Mucosa of rectum (tissue), 2 donors: ENCODE measurements around the gene SS18L1.

ENCODE experiments used
- H3K27ac ChIP-seq, 2 donors: one replicate each; pipeline ENCODE4 v1.7.0; 2013; ENCODE audit warnings: inconsistent platforms in 2 of 2, low read depth in 2 of 2, low read length in 2 of 2
- H3K27me3 ChIP-seq, 2 donors: one replicate each; pipeline ENCODE4 v1.7.0; 2013; ENCODE audit warnings: low read length in 2 of 2; ENCODE audit not compliant: control insufficient read depth in 2 of 2, insufficient read depth in 2 of 2
- H3K36me3 ChIP-seq, 2 donors: one replicate each; pipeline ENCODE4 v1.7.0; 2013; ENCODE audit warnings: low read length in 2 of 2; ENCODE audit not compliant: control insufficient read depth in 2 of 2, insufficient read depth in 2 of 2
- H3K4me1 ChIP-seq, 2 donors: one replicate each; pipeline ENCODE4 v1.7.0; 2013; ENCODE audit warnings: low read length in 2 of 2, mild to moderate bottlenecking in 1 of 2; ENCODE audit not compliant: control insufficient read depth in 2 of 2, insufficient read depth in 2 of 2
- H3K4me3 ChIP-seq, 2 donors: one replicate each; pipeline ENCODE4 v1.7.0; 2013; ENCODE audit warnings: low read length in 2 of 2
- H3K9ac ChIP-seq, 2 donors: one replicate each; pipeline ENCODE4 v1.7.0; 2013; ENCODE audit warnings: low read length in 2 of 2, low read depth in 1 of 2, mild to moderate bottlenecking in 1 of 2
- H3K9me3 ChIP-seq, 2 donors: one replicate each; pipeline ENCODE4 v1.7.0; 2013; ENCODE audit warnings: low read length in 2 of 2; ENCODE audit not compliant: control insufficient read depth in 2 of 2
- donor health status: healthy.
- donor health status: Normal muscosa, but diverticular disease.

SS18L1 gene

DNA sequence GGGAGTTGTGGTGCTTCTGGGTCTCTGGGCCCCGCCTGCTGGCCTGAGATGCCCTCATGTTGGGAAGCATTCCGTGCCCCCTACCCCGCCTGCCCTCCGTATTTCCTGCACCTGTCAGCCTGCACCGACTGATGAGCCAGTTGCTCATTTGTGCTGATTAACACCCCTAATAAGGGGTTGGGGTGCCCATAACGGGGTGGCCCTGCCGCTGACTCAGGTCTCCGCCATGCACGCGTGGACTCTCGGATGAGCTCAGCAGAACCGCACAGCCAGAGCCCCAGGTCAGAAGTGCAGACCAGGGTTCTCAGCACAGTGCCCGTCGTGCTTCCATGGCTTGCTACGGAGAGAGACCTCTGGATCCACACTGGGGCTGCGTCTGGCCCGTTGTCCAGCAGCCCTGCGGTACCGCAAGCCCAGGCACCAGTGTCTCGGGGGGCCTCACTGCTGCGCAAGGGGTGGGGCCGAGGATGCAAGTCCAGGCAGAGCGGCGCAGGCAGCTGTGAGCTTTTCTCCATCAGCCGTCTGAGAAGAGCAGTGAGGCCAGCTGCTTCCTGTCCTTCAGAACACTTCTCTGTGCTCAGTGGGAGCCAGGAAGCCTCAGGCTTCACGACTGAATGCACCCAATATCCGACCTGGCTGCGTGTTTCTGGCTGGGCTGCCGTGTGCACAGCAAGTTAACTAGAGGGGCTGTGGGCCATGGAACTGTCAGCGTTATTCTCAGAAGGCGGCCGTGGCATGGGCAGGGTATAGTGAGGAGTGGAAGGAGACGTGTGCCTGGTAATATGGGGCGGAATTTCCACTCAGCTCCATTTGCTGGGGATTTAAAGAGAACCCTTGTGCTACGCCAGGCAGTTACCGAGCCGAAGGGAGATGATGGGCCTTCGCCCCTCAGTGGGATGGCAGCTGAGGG lies 57.9 kb downstream of the SS18L1 start:
- Histone ChIP-seq H3K27me3 (no peaks in the 10 kb centered on the region), H3K9me3 (no peaks in the 10 kb centered on the region), H3K4me3 (no peak overlapping the region), H3K4me1 (no peaks in the 10 kb centered on the region), H3K9ac (no peak overlapping the region), H3K27ac (no peak overlapping the region), H3K36me3 (peaks cover 40 to 44% of the 10 kb centered on the region in 2 donors)

DNA sequence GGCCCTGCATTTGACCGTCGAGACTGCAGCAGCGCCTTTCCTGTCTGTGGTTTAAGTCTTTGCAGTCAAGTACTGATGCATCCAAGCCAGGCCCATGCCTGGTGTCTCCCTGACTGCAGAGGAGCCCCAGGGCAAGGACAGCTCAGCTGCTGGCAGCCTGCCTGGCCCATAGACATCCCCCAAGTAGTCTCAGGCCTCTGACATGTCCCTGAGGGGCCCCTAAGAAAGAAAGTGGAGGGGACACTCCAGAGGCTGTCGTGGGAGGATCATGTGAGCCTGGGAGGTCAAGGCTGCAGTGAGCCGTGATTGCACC lies 58.5 kb downstream of the SS18L1 start:
- H3K27me3 ChIP-seq: no peaks in the 10 kb centered on the region
- H3K4me1 ChIP-seq: no peaks in the 10 kb centered on the region
- H3K27ac ChIP-seq: no peak overlapping the region
- H3K4me3 ChIP-seq: no peak overlapping the region
- no peaks in the 10 kb centered on the region for H3K9me3 ChIP-seq
- peaks cover 40 to 44% of the 10 kb centered on the region in 2 donors for H3K36me3 ChIP-seq
- H3K9ac ChIP-seq: no peak overlapping the region

DNA sequence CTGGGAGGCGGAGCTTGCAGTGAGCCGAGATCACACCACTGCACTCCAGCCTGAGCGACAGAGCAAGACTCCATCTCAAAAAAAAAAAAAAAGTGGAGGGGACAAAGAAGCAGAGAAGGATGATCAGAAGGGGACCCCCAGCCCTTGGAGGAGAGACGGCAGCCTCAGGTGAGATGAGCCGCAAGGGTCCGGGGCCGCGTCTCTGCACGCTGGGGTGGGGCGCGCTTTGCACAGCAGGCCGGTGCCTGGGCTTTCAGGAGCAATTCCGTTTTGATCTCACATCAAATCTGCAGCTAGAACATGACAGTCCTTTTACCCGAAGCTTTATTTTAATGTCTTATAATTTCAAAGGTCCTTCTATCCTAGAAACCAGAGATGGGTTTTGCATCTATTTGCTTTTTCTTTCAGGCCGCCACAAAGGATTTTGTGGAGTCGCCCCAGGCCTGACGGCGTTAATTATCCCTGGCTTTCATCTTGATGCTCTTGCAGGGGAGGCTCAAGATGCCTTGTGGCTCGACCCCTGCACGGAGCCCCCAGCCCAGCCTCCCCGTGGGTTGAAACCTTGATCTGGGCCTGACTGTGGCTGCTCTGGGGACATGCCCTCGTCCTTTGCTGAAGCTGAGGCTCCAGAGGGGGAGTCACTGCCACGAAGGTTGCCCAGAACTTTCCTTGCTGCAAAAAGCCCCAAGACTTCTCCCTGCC lies 59.3 kb downstream of the SS18L1 start:
- Histone ChIP-seq H3K4me3 (no peak overlapping the region), H3K27ac (no peak overlapping the region), H3K9me3 (no peaks in the 10 kb centered on the region), H3K9ac (no peak overlapping the region), H3K27me3 (no peaks in the 10 kb centered on the region), H3K36me3 (peaks cover 37 to 39% of the 10 kb centered on the region in 2 donors), H3K4me1 (no peaks in the 10 kb centered on the region)

DNA sequence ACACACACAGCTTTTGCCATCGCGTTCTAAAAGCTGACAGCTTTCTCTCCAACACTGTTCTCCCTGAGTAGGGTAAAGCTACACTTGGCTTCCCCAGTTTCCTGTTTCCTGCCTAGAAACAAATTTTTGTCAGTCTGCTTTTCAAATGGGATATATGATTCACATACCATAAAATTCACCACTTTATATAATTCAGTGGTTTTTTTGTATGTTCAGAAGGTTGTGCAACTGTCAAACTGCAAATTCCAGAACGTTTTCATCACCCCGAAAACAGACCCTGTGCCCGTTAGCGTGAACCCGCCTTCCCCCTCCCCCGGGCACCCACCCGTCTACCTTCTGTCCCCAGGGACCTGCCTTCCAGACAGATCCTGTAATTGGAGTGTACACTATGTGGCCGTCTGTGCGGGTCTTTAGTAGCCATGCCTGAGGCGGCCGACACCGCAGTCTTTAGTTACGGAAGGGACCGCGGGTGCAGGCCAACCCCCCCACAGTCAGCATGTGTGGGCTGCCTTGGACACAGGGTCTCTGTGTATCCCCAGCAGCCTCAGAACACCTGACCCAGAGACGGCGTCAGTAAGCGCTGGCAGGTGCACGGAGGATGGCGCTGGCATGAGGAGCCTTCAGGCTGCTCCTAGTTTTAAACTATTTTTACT lies 59.9 kb downstream of the SS18L1 start:
- Histone ChIP-seq H3K4me3 (no peak overlapping the region), H3K27ac (no peak overlapping the region), H3K9ac (no peak overlapping the region), H3K27me3 (no peaks in the 10 kb centered on the region), H3K4me1 (no peaks in the 10 kb centered on the region), H3K9me3 (no peaks in the 10 kb centered on the region), H3K36me3 (peaks cover 31 to 32% of the 10 kb centered on the region in 2 donors)

DNA sequence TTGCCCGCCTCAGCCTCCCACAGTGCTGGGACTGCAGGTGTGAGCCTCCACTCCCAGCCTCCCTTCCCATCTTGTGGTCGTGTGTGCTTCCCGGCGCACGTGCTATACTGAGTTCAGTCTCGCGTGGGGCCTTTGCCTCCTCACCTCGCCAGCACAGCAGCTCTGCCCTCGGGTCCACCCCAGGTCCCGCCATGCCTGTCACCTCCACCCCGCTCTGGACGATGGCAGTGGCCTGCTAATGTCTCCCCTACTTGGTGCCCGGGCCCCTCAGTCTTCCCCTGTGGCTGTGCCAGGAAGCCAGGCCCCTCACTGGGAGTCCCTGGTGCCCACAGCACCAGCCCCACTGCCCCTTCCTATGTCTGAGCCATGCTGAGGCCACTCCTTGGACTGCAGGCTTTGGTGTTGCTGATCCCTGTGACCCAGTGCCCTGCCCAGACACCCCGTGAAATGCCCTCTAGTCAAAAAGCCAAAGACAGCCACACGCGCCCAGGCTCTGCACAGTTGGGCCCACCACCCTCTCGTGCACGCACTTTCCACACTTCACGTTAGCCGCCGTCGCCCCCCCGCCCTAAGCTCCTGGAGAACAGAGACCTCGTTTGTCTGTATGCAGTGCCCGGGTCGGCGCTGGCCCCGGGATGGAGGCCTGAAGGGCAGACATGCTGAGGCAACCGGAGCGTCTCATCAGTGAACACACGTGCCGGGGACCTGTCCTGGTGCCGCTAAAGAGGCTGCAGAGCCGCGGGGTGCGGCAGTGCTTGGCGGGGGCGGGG lies 62.2 kb downstream of the SS18L1 start:
- H3K4me3 ChIP-seq: no peak overlapping the region
- H3K27me3 ChIP-seq: peaks cover 4 to 7% of the 10 kb centered on the region in 2 donors
- no peak overlapping the region for H3K27ac ChIP-seq
- H3K36me3 ChIP-seq: peaks cover 15 to 17% of the 10 kb centered on the region in 2 donors
- H3K9ac ChIP-seq: no peak overlapping the region
- H3K4me1 ChIP-seq: no peaks in the 10 kb centered on the region
- no peaks in the 10 kb centered on the region for H3K9me3 ChIP-seq

DNA sequence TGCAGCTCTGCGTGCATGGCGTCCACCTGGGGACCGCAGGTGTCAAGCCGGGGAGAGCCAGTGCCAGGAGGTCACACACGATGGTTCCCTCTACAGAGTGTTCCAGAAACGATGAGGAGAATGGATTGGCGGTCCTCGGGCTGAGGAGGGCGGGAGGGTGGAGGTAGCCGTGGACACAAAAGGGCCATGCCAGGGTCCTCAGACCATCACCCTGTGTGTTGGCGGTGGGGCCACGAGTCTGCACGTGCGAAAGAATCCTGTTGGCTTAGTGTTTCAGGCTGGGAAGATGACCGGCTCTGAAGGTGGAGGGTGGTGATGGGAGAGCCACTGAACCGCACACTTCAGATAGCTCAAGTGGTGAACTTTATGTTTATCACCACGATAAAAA lies 62.8 kb downstream of the SS18L1 start:
- no peak overlapping the region for H3K9ac ChIP-seq
- no peaks in the 10 kb centered on the region for H3K9me3 ChIP-seq
- H3K4me1 ChIP-seq: no peaks in the 10 kb centered on the region
- H3K36me3 ChIP-seq: peaks cover 10 to 12% of the 10 kb centered on the region in 2 donors
- peaks cover 10% of the 10 kb centered on the region in 2 donors for H3K27me3 ChIP-seq
- no peak overlapping the region for H3K27ac ChIP-seq
- no peak overlapping the region for H3K4me3 ChIP-seq

DNA sequence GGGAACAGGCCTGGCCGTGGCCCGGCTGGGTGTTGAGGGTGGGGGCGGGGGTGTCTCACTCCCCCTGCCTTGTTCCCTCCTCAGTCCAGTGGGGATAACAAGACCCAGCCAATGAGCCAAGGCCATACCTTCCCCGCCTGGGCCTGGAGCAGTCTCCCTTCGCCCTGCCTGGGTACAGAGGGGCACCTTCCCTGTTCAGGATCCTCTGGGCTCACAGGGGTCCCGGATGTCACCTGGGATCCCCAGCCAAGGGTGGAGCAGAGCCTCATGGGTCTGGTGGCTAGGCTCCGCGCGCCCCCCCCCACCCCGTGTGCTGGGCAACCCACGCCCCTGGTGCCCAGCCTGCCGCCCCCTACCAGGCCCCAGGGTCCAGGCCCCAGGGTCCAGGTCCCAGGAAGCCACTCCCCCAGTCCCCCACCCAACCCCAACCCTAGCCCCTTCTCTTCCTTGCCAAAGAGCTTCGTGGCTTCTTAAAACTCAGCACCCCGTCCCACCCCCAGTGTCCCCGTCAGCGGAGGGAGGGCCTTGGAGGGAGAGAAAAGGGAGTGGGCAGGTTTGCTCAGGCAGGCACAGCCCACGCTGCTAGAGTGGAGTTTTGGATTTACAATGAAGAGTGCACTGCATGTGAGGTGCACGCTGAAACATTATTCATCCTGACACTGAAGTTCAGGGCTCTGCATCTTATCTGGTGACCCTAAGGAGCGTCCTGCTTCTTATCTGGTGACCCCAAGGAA lies 64.7 kb downstream of the SS18L1 start:
- no peak overlapping the region for H3K9ac ChIP-seq

DNA sequence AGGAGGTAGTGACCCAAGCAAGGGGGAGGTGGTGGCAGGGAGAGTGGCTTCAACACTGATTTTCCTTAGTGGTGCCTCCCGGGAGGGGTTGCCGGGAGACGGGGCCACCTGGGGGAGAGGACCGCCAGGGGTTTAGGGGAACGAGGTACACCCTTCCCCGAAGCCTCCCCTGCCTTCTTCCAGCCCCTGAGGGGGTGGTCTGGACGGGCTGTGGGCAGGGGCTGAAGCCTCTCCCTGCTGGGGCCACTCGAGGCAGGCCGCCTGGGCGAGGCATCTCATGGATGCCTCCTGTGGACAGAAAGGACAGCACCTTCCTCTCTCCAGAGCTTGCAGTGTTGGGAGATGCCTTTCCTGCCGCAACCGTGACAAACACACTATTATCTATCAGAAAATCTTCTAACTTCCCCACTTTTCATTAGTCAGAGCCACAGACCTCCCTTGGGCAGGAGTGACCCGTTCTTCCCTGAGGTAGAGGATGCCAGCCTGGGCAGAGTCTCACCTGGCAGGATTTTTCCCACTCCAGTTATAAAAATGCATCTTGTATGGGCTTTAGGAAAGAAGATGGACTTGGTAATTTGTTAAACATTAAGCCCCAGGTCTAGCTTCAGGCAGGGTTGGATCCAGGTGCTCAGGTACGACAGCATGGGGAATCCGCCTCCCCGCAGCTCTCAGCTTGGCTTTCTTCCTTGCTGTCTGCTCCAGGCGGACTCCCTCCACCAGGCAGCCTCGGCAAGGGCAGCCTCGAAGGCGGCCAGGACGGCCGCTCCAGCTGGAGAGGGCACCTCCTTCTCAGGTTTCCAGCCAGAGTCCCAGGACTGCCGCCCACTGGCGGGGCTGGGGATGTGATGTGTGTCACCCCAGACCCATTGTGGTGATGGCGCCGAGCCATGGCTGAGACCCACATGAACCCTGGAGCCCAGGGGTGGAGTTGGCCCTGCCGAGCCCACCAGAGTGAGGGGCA lies 65.5 kb downstream of the SS18L1 start:
- Histone ChIP-seq H3K9me3 (no peaks in the 10 kb centered on the region), H3K4me3 (no peak overlapping the region), H3K27ac (no peak overlapping the region), H3K27me3 (peaks cover 14 to 21% of the 10 kb centered on the region in 2 donors), H3K4me1 (no peaks in the 10 kb centered on the region), H3K36me3 (no peaks in the 10 kb centered on the region), H3K9ac (no peak overlapping the region)

More for the DNA sequence above, 64.7 kb downstream of the SS18L1 start:
- Histone ChIP-seq H3K27me3 (peaks cover 14 to 17% of the 10 kb centered on the region in 2 donors), H3K27ac (no peak overlapping the region), H3K4me1 (no peaks in the 10 kb centered on the region), H3K4me3 (no peak overlapping the region), H3K9me3 (no peaks in the 10 kb centered on the region), H3K36me3 (peaks cover under 1 to 4% of the 10 kb centered on the region in 2 donors)
